IPS-18a (cell line): ENCODE data around the gene TMEM62.
"Not testable (repeated sequence)": the region's sequence is repeated elsewhere in the genome, so short reads cannot be mapped to it uniquely, and the experiment has no call there.

Experiments
- H3K27ac ChIP-seq: one replicate; pipeline ENCODE4 v1.5.1; 2013; ENCODE audit warnings: low read length
- H3K27me3 ChIP-seq: one replicate; pipeline ENCODE4 v1.6.1; 2013; ENCODE audit warnings: mild to moderate bottlenecking, low read length; ENCODE audit not compliant: control insufficient read depth, insufficient read depth
- H3K36me3 ChIP-seq: one replicate; pipeline ENCODE4 v1.6.1; 2013; ENCODE audit warnings: low read depth, low read length; ENCODE audit not compliant: control insufficient read depth
- H3K4me1 ChIP-seq: one replicate; pipeline ENCODE4 v1.6.1; 2013; ENCODE audit warnings: low read depth, low read length; ENCODE audit not compliant: control insufficient read depth
- H3K4me3 ChIP-seq: one replicate; pipeline ENCODE4 v1.5.1; 2013; ENCODE audit warnings: low read length
- H3K9ac ChIP-seq: one replicate; pipeline ENCODE4 v1.6.1; 2013; ENCODE audit warnings: mild to moderate bottlenecking, low read length, moderate library complexity
- H3K9me3 ChIP-seq: one replicate; pipeline ENCODE4 v1.6.1; 2013; ENCODE audit warnings: low read depth, low read length; ENCODE audit not compliant: control insufficient read depth

TMEM62 gene

DNA sequence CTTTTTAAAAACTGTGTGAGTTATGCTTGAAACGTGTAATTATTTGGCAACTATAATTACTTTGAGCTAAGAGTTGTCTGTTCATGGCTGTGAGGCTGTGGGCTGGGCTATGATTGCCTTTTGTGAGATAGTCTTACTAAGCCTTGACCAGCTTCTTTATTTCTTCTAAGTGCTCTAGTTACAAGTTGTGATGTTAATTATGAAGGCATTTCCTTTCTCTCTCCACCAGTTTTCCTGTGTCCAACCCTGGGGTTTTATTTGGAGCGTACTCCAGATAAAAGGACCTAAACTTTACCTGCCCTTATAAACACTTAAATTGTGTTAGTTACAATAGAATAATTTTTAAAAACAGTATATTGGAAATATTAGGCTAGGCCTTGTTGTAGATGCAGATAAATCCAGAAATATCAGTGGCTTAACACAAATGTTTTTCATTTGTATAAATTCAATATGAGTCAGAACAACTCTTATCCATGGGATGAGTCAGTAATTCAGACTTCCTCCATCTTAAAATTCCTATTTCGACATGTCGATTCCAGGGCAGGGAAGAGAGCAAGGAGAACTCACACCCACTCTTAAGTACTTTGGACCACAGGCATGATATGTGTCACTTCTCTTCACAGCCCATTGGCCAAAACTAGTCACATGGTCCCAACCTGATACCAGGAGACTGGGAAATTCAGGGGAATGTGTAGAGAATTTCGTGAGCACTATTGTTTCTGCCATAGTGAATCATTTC lies 17.0 kb downstream of the TMEM62 start:
- Histone ChIP-seq H3K27me3 (no peaks in the 10 kb centered on the region), H3K4me1 (no peaks in the 10 kb centered on the region), H3K9me3 (no peaks in the 10 kb centered on the region), H3K9ac (no peak overlapping the region), H3K4me3 (no peak overlapping the region), H3K27ac (no peak overlapping the region), H3K36me3 (no peaks in the 10 kb centered on the region)

DNA sequence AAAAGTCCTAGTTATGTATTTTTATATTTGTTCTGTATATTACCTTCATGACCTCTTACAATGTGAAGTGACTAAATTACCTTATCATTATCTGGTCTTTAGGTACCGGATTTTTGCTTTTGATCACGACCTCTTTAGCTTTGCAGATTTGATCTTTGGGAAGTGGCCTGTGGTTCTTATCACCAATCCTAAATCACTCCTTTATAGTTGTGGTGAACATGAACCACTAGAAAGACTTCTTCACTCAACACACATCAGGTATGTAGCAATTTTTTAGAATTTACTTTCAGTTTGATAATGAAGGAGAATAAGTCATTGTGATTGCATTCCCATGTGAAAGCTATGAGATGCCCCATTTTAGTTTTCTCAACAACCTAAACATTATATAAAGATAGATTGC lies 18.3 kb downstream of the TMEM62 start:
- no peaks in the 10 kb centered on the region for H3K36me3 ChIP-seq
- no peaks in the 10 kb centered on the region for H3K4me1 ChIP-seq
- H3K27ac ChIP-seq, result no peak overlapping the region
- H3K9me3 ChIP-seq, result no peaks in the 10 kb centered on the region
- no peak overlapping the region for H3K9ac ChIP-seq
- no peaks in the 10 kb centered on the region for H3K27me3 ChIP-seq
- no peak overlapping the region for H3K4me3 ChIP-seq

DNA sequence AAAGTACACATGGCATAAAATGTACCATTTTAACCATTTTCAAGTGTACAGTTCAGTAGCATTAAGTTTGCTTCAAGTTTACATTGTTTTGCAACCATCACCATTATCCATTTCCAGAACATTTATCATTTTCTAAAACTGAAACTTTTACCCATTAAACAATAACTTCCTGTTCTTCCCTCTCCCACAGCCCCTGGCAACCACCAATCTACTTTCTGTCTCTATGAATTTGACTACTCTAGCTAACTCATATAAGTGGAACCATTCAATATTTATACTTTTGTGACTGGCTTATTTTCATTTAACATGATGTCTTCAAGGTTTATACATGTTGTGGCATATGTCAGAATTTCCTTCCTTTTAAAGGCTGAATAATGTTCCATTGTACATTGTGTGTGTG lies 19.9 kb downstream of the TMEM62 start:
- Histone ChIP-seq H3K9me3 (no peaks in the 10 kb centered on the region), H3K27ac (no peak overlapping the region), H3K36me3 (no peaks in the 10 kb centered on the region), H3K9ac (no peak overlapping the region), H3K27me3 (no peaks in the 10 kb centered on the region), H3K4me1 (no peaks in the 10 kb centered on the region), H3K4me3 (no peak overlapping the region)

DNA sequence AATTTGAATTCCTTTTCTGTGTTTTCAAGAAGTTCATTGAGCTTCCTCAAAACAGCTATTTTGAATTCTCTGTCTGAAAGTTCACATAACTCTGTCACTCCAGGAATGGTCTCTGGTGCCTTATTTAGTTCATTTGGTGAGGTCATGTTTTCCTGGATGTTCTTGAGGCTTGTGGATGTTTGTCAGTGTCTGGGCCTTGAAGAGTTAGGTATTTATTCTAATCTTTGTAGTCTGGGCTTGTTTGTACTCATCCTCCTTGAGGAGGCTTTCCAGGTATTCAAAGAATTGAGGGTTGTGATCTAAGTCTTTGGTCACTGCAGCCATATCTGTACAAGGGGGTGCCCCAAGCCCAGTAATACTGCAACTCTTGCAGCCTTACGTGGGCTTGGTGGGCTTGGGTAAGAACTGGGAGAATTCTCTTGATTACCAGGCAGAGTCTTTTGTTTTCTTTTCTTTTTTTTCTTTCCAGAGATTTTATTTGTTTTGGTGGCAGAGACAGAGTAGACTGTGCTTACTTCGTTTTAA lies 32.5 kb downstream of the TMEM62 start:
- Histone ChIP-seq H3K9ac (no peak overlapping the region), H3K27ac (no peak overlapping the region), H3K27me3 (no peaks in the 10 kb centered on the region), H3K4me3 (no peak overlapping the region), H3K4me1 (no peaks in the 10 kb centered on the region), H3K36me3 (no peaks in the 10 kb centered on the region), H3K9me3 (no peaks in the 10 kb centered on the region)

DNA sequence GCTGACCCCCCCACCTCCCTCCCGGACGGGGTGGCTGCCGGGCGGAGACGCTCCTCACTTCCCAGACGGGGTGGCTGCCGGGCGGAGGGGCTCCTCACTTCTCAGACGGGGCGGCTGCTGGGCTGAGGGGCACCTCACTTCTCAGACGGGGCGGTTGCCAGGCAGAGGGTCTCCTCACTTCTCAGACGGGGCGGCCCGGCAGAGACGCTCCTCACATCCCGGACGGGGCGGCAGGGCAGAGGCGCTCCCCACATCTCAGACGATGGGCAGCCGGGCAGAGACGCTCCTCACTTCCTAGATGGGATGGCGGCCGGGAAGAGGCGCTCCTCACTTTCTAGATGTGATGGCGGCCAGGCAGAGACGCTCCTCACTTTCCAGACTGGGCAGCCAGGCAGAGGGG lies 33.9 kb downstream of the TMEM62 start:
- not testable (repeated sequence) for H3K9me3 ChIP-seq, H3K27me3 ChIP-seq, H3K27ac ChIP-seq, H3K9ac ChIP-seq, H3K36me3 ChIP-seq, H3K4me3 ChIP-seq, H3K4me1 ChIP-seq

DNA sequence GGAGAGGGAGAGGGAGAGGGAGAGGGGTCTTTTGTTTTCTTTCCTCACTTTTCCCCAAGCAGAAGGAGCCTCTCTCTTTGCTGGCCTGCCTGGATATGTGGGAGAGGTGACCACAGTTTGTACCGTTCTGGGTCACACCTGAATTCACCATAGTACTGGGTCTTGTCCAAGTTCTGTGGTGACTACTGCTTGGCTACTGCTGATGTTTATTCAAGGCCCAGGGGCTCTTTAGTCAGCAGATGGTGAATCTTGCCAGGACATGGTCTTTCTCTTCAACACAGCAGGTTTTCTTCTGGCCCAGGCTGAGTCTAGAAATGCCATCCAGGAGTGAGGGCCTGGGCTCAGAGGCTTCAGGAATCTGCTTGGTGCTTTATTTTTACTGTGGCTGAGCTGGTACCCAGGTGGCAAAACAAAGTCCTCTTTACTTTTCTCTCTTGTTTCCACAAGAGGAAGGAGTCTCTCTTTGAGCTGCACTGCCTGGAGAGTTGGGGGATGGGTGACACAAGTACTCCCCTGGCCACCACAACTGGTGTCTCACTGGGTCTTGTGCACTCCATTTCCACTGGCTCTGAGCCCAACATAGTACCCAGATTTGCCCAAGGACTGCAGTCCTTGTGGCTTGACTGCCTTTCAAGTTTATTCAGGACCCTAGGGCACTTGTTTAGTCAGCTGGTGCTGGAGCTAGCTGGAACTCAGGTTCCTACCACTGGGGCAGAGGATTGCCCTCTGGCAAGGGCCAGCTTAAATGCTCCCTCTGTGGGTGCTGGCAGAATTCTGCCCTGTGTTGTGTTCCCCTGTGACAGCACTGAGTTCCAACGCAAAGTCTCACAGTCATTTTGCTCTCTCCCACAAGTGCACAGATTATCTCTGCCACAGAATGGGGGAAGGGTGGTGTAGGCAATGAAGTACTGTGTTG lies 35.1 kb downstream of the TMEM62 start:
- no peak overlapping the region for H3K4me3 ChIP-seq
- no peak overlapping the region for H3K27ac ChIP-seq
- H3K9ac ChIP-seq, result no peak overlapping the region
- H3K36me3 ChIP-seq, result no peaks in the 10 kb centered on the region
- H3K27me3 ChIP-seq, result no peaks in the 10 kb centered on the region
- no peaks in the 10 kb centered on the region for H3K4me1 ChIP-seq
- H3K9me3 ChIP-seq, result peaks cover 4% of the 10 kb centered on the region

DNA sequence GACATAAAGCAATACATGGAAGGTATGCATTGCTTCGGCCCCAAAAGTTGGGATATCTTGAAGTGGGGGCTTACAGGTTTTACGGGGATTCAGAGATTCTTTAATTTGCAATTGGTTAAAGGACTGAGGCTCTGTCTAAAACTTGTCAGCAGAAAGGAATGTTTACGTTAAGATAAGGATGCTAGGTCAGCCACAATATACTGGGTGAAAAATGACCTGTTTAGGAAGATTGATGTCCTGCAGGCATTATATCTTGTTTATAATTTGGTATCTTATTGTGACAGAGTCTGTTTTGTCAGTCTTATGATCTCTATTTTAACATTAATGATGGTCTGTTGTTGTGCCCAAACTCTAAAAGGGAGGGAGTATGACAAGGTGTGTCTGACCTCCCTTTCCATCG lies 36.5 kb downstream of the TMEM62 start:
- Histone ChIP-seq H3K9me3 (peaks cover 4% of the 10 kb centered on the region), H3K9ac (no peak overlapping the region), H3K27me3 (no peaks in the 10 kb centered on the region), H3K4me3 (no peak overlapping the region), H3K36me3 (no peaks in the 10 kb centered on the region), H3K4me1 (no peaks in the 10 kb centered on the region), H3K27ac (no peak overlapping the region)

DNA sequence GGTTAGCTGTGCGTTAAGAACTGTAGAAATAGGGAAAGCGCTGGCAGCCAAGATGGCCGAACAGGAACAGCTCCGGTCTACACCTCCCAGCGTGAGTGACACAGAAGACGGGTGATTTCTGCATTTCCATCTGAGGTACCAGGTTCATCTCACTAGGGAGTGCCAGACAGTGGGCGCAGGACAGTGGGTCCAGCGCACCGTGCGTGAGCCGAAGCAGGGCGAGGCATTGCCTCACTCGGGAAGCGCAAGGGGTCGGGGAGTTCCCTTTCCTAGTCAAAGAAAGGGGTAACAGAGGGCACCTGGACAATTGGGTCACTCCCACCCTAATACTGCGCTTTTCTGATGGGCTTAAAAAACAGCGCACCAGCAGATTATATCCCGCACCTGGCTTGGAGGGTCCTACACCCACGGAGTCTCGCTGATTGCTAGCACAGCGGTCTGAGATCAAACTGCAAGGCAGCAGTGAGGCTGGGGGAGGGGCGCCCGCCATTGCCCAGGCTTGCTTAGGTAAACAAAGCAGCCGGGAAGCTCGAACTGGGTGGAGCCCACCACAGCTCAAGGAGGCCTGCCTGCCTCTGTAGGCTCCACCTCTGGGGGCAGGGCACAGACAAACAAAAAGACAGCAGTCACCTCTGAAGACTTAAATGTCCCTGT lies 42.4 kb downstream of the TMEM62 start:
- not testable (repeated sequence) for H3K27ac ChIP-seq, H3K4me3 ChIP-seq, H3K36me3 ChIP-seq, H3K9ac ChIP-seq, H3K9me3 ChIP-seq, H3K4me1 ChIP-seq, H3K27me3 ChIP-seq

DNA sequence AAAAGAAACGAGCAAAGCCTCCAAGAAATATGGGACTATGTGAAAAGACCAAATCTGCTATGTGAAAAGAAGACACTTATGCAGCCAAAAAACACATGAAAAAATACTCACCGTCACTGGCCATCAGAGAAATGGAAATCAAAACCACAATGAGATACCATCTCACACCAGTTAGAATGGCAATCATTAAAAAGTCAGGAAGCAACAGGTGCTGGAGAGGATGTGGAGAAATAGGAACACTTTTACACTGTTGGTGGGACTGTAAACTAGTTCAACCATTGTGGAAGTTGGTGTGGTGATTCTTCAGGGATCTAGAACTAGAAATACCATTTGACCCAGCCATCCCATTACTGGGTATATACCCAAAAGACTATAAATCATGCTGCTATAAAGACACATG lies 43.8 kb downstream of the TMEM62 start:
- H3K9me3 ChIP-seq, H3K9ac ChIP-seq, H3K4me1 ChIP-seq, H3K27me3 ChIP-seq, H3K27ac ChIP-seq, H3K4me3 ChIP-seq, H3K36me3 ChIP-seq: not testable (repeated sequence)

DNA sequence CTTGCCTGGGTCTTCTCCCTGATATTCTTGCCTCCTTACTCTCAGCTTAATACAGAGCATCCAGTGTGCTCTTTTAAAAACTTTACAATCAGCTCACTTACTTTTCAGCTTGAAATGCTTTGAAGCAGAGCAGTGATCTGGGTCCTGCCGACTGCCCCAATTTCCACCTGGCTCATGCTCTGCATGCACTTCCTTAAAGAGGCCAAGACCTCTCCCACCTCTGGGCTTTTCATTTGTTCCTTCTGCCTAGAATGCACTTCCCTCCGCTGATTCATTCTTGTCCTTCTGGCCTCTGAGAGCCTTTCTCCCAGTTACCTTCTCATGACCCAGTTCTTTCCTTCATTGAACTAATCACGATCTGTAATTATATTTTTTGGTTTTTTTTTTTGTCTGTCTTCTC lies 49.9 kb downstream of the TMEM62 start:
- Histone ChIP-seq H3K27ac (no peak overlapping the region), H3K36me3 (no peaks in the 10 kb centered on the region), H3K4me3 (no peak overlapping the region), H3K9ac (no peak overlapping the region), H3K4me1 (peaks cover 9% of the 10 kb centered on the region), H3K27me3 (no peaks in the 10 kb centered on the region), H3K9me3 (no peaks in the 10 kb centered on the region)

DNA sequence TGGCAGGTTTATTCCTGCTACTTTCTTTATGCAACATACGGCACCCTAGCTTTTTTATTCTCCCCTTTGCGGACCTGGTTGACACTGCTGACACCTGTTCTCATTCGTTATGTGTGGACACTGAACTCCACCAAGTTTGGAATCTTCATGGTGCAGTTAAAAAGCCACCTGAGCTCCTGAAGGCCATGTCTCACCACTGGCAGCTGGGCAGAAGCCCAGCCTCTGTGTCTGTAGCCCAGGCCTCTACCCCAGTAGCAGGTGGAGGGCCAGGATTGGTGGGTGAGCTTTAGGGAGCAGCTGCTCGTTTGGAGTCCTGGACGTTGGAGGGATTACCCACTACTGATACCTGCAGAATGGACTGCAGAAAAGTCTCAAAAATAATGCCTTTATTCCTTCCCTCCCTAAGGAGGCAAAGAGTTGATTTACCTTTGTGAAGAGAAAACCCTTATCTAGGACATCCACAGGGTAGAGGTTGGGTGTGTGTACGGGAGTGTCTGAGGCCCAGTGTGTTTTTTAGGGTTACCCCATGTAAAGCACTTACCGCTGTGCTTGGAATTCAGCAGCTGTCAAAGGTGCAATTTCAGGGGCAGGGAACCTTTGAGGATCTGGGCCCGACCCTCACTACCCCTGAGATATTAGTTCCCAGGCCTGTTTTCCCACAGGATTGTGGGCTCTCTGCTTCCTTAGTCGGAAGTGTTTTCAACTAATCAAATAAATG lies 51.2 kb downstream of the TMEM62 start:
- Histone ChIP-seq H3K36me3 (peaks cover 2% of the 10 kb centered on the region), H3K27me3 (no peaks in the 10 kb centered on the region), H3K27ac (no peak overlapping the region), H3K9me3 (no peaks in the 10 kb centered on the region), H3K4me3 (peak overlapping the region; percentile 80), H3K4me1 (peaks cover 9% of the 10 kb centered on the region), H3K9ac (no peak overlapping the region)
